ENCODE measurements around the gene SLC24A3.

Gene SLC24A3

DNA sequence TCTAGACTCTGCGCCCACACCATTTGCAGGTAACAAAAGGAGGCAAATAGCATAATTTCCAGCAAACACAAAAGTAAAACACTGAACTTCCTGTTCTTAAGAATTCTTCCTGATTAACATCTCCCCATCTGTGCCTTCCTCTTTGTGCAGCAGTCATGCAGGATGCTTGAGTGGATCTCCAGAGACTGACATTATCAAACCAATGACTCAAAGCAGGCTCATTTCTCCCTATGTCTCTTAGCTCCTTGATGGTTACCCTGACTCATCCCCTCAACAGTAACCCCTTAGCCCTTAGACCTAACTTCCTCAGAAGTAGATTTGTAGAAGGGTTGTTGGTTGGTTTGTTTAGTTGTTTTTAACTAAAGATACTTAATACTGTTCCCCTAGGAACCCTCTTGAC is 408.6 kb downstream of the SLC24A3 start:
- H3K4me3 Mint-ChIP-seq, result no peak overlapping the region
- TF ChIP-seq, protein P1, sequence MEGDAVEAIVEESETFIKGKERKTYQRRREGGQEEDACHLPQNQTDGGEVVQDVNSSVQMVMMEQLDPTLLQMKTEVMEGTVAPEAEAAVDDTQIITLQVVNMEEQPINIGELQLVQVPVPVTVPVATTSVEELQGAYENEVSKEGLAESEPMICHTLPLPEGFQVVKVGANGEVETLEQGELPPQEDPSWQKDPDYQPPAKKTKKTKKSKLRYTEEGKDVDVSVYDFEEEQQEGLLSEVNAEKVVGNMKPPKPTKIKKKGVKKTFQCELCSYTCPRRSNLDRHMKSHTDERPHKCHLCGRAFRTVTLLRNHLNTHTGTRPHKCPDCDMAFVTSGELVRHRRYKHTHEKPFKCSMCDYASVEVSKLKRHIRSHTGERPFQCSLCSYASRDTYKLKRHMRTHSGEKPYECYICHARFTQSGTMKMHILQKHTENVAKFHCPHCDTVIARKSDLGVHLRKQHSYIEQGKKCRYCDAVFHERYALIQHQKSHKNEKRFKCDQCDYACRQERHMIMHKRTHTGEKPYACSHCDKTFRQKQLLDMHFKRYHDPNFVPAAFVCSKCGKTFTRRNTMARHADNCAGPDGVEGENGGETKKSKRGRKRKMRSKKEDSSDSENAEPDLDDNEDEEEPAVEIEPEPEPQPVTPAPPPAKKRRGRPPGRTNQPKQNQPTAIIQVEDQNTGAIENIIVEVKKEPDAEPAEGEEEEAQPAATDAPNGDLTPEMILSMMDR (IDR thresholded peaks at IDR 0.05), result no peak
- peaks cover 5% of the 10 kb centered on the region for H3K36me3 Mint-ChIP-seq (ENCODE audit: low read depth)
- DNase-seq, result no peak
- H3K27me3 Mint-ChIP-seq (ENCODE audit: low read depth, poor library complexity), result peaks cover 13% of the 10 kb centered on the region
- H3K9me3 Mint-ChIP-seq, result peaks cover 12% of the 10 kb centered on the region
- H3K27ac Mint-ChIP-seq, result no peak overlapping the region
- H3K4me1 Mint-ChIP-seq, result no peaks in the 10 kb centered on the region

DNA sequence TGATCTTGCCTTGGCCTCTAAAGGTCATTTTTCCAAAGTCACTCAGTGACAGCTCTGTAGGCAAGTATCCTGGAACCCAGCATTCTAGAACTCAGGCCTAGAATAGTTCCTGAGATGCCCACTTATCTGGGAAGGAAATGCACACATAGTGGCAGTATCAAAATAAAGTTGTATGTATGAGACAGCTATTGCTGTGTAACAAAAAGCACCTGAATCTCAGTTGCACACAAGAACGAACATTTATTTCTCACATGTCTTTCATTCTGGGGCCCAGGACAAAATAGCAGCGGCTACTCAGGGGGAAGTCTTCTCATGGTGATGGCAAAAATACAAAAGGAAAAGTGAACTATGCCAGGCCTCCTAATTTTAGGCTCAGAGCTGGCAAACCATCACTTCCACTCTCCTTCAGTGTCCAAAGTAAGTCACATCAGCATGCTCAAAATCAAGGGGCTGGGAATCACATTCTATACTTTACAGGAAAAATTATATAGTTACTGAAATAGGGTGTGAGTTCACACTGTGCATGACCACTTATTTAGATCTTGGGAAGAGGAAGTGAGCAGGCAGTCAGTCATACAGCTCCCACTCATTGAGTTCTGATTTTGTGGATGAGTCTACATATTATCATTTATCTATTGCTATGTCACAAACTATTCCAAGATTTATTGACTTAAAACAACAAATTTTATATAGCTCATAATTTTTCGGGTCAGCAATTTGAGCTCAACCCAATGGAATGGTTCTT is 412.0 kb downstream of the SLC24A3 start:
- no peak for DNase-seq
- H3K27ac Mint-ChIP-seq, result no peak overlapping the region
- peaks cover 23% of the 10 kb centered on the region for H3K9me3 Mint-ChIP-seq
- H3K4me3 Mint-ChIP-seq, result no peak overlapping the region
- TF ChIP-seq, protein P1 (IDR thresholded peaks at IDR 0.05), result no peak
- no peaks in the 10 kb centered on the region for H3K4me1 Mint-ChIP-seq
- peaks cover 5% of the 10 kb centered on the region for H3K36me3 Mint-ChIP-seq (ENCODE audit: low read depth)
- H3K27me3 Mint-ChIP-seq (ENCODE audit: low read depth, poor library complexity), result peaks cover 13% of the 10 kb centered on the region

DNA sequence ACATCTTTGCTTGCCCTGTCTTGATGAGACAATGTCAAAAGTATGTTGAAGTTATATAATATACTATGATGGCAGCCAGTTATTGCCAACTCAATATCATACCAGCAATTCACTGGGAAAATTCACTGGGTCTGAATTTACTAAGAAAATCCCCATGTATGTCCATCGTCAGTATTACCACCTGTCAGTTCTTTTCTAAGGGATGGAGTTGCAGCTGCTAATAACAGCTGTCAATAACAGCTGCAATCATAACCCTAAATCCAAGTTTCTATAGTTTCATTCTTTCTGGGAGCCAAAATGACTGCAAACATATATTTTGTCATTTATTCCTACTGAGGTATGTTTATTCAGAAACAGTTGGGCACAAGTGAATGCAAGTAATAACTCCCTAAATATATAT is 413.0 kb downstream of the SLC24A3 start:
- no peak for DNase-seq
- Mint-ChIP-seq H3K9me3 (peaks cover 23% of the 10 kb centered on the region), H3K27me3 (ENCODE audit: low read depth, poor library complexity) (peaks cover 13% of the 10 kb centered on the region), H3K4me3 (no peak overlapping the region), H3K27ac (no peak overlapping the region), H3K36me3 (ENCODE audit: low read depth) (peaks cover 5% of the 10 kb centered on the region), H3K4me1 (no peaks in the 10 kb centered on the region)
- TF ChIP-seq, protein P1 (IDR thresholded peaks at IDR 0.05), result no peak

DNA sequence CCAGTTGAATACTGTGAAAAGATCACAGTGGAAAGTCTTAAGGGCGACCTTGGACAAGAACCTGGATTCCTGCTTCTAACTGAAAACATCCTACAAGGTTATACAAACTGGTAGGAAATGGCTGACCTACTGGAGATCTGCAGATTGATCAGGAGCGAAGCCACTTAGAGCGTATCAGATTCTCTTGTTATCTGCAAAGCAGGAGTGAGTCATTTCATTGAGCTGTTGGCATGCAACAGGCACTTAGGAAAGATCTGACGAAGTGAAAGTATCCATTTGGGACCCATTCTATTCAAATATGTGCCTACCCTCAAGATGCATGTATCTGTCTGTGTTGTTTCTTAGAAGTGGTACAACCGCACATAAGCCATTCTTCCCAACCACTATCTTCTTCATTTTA is 414.5 kb downstream of the SLC24A3 start:
- no peak for DNase-seq
- Mint-ChIP-seq H3K27me3 (ENCODE audit: low read depth, poor library complexity) (peaks cover 3% of the 10 kb centered on the region), H3K27ac (no peak overlapping the region), H3K36me3 (ENCODE audit: low read depth) (peaks cover 5% of the 10 kb centered on the region), H3K4me3 (no peak overlapping the region), H3K9me3 (peaks cover 23% of the 10 kb centered on the region), H3K4me1 (no peaks in the 10 kb centered on the region)
- TF ChIP-seq, protein P1 (IDR thresholded peaks at IDR 0.05), result no peak

DNA sequence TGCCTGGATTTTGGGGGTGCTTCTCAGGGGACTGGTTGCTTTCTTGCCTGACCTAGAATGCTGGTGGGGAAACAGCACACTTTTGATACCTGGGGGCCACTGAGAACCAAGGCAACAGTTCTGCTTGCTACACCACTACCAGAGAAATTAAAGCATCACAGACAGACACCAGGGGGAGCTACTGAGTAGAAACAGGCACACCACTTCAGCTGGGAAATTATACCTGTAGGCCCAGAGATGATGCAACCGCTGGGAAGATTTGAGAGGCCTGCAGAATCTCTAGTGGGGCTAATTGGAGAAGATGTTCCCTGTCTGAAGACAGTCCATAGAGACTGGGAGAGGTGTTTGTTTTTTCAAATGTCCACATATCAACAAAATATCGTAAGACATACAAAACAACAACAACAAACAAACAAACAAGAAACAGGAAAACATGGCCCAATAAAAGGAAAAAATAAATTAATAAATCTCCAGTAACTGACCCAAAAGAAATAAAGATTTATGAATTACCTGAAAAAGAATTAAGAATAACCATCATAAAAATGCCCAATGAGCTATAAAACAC is 416.2 kb downstream of the SLC24A3 start:
- H3K36me3 Mint-ChIP-seq (ENCODE audit: low read depth), result no peaks in the 10 kb centered on the region
- H3K27ac Mint-ChIP-seq, result no peak overlapping the region
- DNase-seq, result peak; percentile 60
- H3K4me1 Mint-ChIP-seq, result no peaks in the 10 kb centered on the region
- TF ChIP-seq, protein P1 (IDR thresholded peaks at IDR 0.05), result peak; percentile 53
- H3K4me3 Mint-ChIP-seq, result no peak overlapping the region
- H3K9me3 Mint-ChIP-seq, result peaks cover 18% of the 10 kb centered on the region
- no peaks in the 10 kb centered on the region for H3K27me3 Mint-ChIP-seq (ENCODE audit: low read depth, poor library complexity)

DNA sequence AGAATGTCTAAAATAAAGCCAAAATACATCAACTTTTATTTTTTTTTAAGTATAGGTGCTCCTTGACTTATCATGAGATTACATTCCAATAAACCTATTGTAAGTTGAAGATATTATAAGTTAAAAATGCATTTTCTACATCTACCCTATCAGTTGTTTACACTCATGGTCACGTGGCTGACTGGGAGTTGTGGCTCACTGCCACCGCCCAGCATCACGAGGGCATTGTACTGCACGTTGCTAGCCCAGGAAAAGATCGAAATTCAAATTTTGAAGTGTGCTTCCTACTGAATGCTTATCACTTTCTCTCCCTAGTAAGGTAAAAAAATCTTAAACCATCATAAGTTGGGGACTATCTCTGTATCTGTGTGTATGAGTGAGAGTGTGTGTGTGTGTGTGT is 419.0 kb downstream of the SLC24A3 start:
- Mint-ChIP-seq H3K36me3 (ENCODE audit: low read depth) (no peaks in the 10 kb centered on the region), H3K4me1 (no peaks in the 10 kb centered on the region), H3K27me3 (ENCODE audit: low read depth, poor library complexity) (peaks cover 7% of the 10 kb centered on the region), H3K4me3 (no peak overlapping the region), H3K9me3 (peaks cover 18% of the 10 kb centered on the region), H3K27ac (no peak overlapping the region)
- TF ChIP-seq, protein P1 (IDR thresholded peaks at IDR 0.05), result no peak
- no peak for DNase-seq
